Measurements from ENCODE around the gene ZDHHC11. TPM values are rescaled to one million over a fixed set of nuclear protein-coding genes. Genes with fewer than 3 reads are reported as not detected.

ZDHHC11 gene
- total and polyA plus RNA-seq, 2 of the 4 experiments (the other 2 are of a cell fraction) = 0.36 to 1.6 TPM

DNA sequence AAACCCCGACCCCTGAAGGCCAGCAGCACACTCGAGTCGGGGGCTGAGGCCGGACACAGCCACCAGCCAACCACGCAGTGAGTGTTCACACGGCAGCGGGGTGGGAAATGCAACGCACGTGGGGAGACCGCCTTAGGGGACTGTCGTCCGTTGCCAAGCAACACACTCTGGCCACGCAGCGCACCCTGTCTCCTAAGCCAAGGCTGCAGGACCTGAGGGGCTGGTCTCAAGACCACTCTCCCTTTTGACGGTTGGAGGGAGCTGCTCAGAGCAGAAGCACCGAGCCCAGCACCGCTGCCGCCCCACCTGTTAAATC, 34.3 kb upstream of the ZDHHC11 start:
- H3K23ac ChIP-seq (ENCODE audit: low read depth, low read length) = no peak overlapping the region
- POLR2A ChIA-PET (ENCODE audit: unreplicated experiment) = no interaction called here
- H3K4ac ChIP-seq (ENCODE audit: low read depth, low read length) = no peak overlapping the region
- peaks cover 39 to 49% of the 10 kb centered on the region in 2 experiments for H3K79me1 ChIP-seq (ENCODE audit: low read depth in 1 of 2, low read length in 2 of 2)
- no peaks in the 10 kb centered on the region for H3K4me1 ChIP-seq (ENCODE audit: control insufficient read depth, insufficient read depth, low read length)
- no peak overlapping the region for H4K5ac ChIP-seq (ENCODE audit: low read depth, low read length)
- ATAC-seq (ENCODE audit: low read depth) (no peak), DNase-seq (no peak)
- no TSS peak for BruUV-seq (replicated peaks)
- H3K27me3 ChIP-seq (ENCODE audit: control insufficient read depth, insufficient read depth, low read length) = no peaks in the 10 kb centered on the region
- dilution Hi-C loops (cut with HindIII; ENCODE audit: low sequenced_read_pairs, unreplicated experiment) (no loop called here), in situ Hi-C loops (cut with MboI; ENCODE audit: low sequenced_read_pairs) (no loop called here), intact Hi-C loops (cut with micrococcal nuclease) (no loop called here)
- peaks cover 11% of the 10 kb centered on the region for H3K9me1 ChIP-seq (ENCODE audit: insufficient read depth, low read length)
- 96% methylated on average over 12 of the region's 18 CpGs; no CpG with 5 or more reads in 1 of the 2 experiments for WGBS, 2 experiments (ENCODE audit: extremely low coverage in 2 of 2, insufficient read length in 1 of 2)
- H3K4me3 ChIP-seq (ENCODE audit: insufficient read depth, low read depth, low read length) = no peak overlapping the region
- CTCF ChIA-PET = no interaction called here
- no peak overlapping the region for H2BK15ac ChIP-seq (ENCODE audit: low read depth, low read length)
- H3K9me3 ChIP-seq (ENCODE audit: control insufficient read depth, insufficient read depth, low read length) = no peaks in the 10 kb centered on the region
- H3K14ac ChIP-seq (replicated peaks; ENCODE audit: low read depth, low read length) = no peak overlapping the region
- no peak overlapping the region for H3K4me2 ChIP-seq (ENCODE audit: low read depth, low read length)
- no peak overlapping the region for H2AK9ac ChIP-seq (replicated peaks; ENCODE audit: low read depth, low read length, poor library complexity)
- H2BK5ac ChIP-seq (ENCODE audit: low read depth, low read length, poor library complexity, severe bottlenecking) = no peak overlapping the region
- H3K36me3 ChIP-seq (ENCODE audit: control insufficient read depth, insufficient read depth, low read length) = peaks cover 81% of the 10 kb centered on the region
- no peak overlapping the region for H2AK5ac ChIP-seq (ENCODE audit: low read depth, low read length)
- no peak overlapping the region for H3K56ac ChIP-seq (ENCODE audit: extremely low read depth, insufficient read depth, low read length)
- no peak overlapping the region for H4K91ac ChIP-seq (ENCODE audit: insufficient read depth, low read depth, low read length)
- H3K18ac ChIP-seq (ENCODE audit: low read depth, low read length) = no peak overlapping the region
- H4K20me1 ChIP-seq (ENCODE audit: insufficient read depth, low read length) = peaks cover 29% of the 10 kb centered on the region
- no peak overlapping the region for H2BK20ac ChIP-seq (ENCODE audit: low read depth, low read length)
- H3K9ac ChIP-seq (ENCODE audit: low read depth, low read length) = no peak overlapping the region
- H2AFZ ChIP-seq (replicated peaks; ENCODE audit: low read length, poor library complexity) = no peak overlapping the region
- no peak overlapping the region for H2BK120ac ChIP-seq (ENCODE audit: low read depth, low read length)
- H3K27ac ChIP-seq (ENCODE audit: insufficient read depth, low read length) = no peak overlapping the region
- no peak overlapping the region for H4K8ac ChIP-seq (ENCODE audit: low read depth in 2 of 2, low read length in 2 of 2)
- no peak for TF ChIP-seq CEBPB (IDR thresholded peaks at IDR 0.05; ENCODE audit: low read depth, low read length)
